Measurements from ENCODE around the gene CDK14.
"Not testable (repeated sequence)": the region's sequence is repeated elsewhere in the genome, so short reads cannot be mapped to it uniquely, and the experiment has no call there.

CDK14 gene

GRCh38 chr7:90923541-90923997 lies 327.4 kb downstream of the CDK14 start:
- DNase-seq = no peak

DNA sequence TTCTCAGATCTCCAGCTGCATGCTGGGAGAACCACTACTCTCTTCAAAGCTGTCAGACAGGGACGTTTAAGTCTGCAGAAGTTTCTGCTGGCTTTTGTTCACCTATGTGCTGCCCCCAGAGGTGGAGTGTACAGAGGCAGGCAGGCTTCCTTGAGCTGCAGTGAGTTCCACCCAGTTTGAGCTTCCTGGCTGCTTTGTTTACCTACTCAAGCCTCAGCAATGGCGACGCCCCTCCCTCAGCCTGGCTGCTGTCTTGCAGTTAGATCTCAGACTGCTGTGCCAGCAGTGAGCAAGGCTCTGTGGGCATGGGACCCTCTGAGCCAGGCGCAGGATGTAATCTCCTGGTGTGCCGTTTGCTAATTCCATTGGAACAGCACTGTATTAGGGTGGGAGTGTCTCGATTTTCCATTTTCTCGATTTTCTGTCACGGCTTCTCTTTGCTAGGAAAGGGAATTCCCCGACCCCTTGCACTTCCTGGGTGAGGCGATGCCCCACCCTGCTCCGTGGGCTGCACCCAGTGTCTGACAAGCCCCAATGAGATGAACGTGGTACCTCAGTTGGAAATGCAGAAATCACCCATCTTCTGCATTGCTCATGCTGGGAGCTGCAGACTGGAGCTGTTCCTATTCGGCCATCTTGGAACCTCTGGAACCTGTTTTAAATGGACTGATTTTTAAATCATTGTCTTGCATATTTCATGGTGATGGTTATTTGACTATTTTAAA lies 332.7 kb downstream of the CDK14 start:
- DNase-seq = not testable (repeated sequence)

- DNase-seq = no peak
These were observed 336.1 kb downstream of the CDK14 start for GRCh38 chr7:90931986-90932916.

DNA sequence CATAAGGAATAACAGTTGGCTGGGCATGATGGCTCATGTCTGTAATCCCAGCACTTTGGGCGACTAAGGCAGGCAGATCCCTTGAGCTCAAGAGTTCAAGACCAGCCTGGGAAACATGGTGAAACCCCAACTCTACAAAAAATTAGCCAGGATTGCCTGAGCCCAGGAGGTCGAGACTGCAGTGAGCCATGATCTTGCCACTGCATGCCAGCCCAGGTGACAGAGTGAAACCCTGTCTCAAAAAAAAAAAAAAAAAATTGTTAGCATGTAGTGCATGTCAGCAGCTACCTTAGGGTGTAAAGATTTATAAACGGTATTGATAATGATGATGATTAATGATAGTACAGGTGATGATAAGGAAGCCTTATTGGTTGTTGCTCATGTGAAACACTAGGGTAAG lies 336.9 kb downstream of the CDK14 start:
- DNase-seq = no peak

GRCh38 chr7:90933984-90934383 lies 337.9 kb downstream of the CDK14 start:
- no peak for DNase-seq

DNA sequence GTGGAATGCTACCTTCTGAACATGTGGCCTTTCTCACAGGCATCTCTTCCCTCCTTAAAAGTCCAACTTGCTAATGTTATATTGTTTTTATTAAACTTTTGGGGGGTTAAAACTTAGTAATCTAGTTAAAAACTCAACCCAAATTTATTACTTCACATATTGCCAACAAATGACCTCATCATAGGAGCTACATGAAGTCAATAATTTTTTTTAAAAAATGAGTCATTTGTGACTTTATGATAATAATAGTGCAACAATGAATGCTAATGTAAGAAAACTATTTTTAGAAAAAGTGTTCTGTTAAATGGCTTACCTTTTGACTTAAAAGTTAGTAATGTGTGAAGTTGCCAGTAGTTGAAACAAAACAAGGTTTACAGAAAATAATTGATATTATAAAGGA lies 342.2 kb downstream of the CDK14 start:
- no peak for DNase-seq

DNA sequence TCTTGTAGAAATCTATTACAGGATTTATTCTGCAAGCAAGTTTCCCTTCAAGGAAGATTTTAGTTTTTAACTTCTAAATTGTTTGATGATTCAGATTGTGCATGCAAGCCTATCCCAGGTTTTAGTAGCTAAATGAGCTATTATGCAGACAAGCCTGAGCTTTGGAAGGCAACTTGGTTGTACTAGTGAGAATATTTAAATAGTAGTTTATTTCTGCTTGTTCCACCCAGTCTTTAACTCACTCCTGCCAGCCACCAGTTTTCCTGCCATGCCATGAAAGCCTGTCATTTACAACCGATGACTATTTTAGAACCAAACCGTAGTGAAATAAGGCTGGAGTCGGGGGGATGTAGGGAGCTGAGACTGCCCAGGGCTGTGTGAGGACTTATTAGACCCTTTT lies 343.5 kb downstream of the CDK14 start:
- DNase-seq = no peak

- no peak for DNase-seq
These were observed 347.9 kb downstream of the CDK14 start for GRCh38 chr7:90944021-90944420.

GRCh38 chr7:90945104-90945787 lies 349.1 kb downstream of the CDK14 start:
- DNase-seq = no peak

- no peak for DNase-seq
These were observed 350.8 kb downstream of the CDK14 start for GRCh38 chr7:90946730-90947501.

GRCh38 chr7:90948085-90948484 lies 352.0 kb downstream of the CDK14 start:
- DNase-seq = no peak

GRCh38 chr7:90951229-90951628 lies 355.1 kb downstream of the CDK14 start:
- DNase-seq = no peak

- DNase-seq = no peak
These were observed 356.1 kb downstream of the CDK14 start for GRCh38 chr7:90951986-90952954.

DNA sequence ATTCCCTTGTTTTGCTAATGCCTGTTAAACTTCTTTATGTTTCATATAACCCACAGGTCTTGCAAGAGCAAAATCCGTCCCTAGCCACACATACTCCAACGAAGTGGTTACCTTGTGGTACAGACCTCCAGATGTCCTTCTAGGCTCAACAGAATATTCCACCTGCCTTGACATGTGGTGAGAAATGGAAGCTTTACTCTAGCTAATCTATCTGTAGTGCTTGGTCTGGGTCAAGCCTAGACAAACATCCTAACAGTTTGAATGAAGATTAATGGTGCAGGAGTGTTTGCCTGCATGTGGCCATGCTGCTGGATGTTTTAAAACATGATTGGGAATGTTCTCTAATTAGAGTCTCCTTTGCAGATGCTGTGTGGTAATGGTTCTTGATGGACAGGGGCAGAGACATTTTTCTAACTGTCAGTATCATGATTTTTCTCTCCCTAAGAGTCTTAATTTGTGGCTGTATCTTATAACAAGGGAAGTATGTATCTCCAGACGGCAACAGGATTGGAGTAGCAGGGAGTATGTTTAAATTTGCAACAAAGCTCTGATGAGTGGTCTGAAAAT lies 359.6 kb downstream of the CDK14 start:
- DNase-seq = no peak

- no peak for DNase-seq
These were observed 361.8 kb downstream of the CDK14 start for GRCh38 chr7:90957883-90958282.

- no peak for DNase-seq
These were observed 362.5 kb downstream of the CDK14 start for GRCh38 chr7:90958647-90959046.

- no peak for DNase-seq
These were observed 365.1 kb downstream of the CDK14 start for GRCh38 chr7:90961037-90961725.

DNA sequence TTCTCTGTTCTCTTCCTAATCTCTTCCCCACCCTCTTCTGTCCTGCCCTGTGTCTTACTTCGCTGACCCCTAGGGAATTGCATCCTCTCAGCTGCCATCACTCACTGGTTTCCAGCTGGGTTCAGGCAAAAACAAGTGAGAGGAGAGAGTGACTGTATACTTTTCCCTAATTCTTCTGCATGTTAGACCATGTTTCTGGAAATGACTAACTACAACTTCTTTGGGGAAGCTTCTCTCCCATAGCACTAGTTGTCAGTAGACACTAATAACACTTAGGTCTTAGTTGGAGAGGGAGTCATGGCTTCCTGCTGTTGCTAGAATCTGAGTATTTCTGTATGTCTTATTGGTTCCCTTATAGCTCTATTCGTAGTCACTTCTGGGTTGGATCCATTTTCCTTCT lies 369.1 kb downstream of the CDK14 start:
- DNase-seq = no peak

DNA sequence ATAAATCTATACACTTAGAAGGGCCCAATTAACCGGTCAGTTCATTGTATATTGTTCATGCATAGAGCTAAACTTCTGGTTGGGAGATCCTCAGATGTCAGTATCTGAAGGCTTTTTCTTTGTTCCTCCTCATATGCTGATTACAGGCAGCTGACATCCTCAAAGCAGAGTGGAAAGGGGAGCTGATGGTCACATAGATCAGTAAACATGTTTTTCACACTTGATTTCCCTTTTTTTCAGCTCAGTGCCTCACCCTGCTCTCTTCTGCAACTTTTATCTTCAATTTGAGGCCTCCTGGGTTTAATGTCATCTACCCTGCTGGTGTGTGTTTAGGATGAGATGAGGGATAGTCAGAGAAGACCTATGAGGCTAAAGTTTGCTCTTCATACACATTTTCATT lies 370.2 kb downstream of the CDK14 start:
- DNase-seq = no peak

DNA sequence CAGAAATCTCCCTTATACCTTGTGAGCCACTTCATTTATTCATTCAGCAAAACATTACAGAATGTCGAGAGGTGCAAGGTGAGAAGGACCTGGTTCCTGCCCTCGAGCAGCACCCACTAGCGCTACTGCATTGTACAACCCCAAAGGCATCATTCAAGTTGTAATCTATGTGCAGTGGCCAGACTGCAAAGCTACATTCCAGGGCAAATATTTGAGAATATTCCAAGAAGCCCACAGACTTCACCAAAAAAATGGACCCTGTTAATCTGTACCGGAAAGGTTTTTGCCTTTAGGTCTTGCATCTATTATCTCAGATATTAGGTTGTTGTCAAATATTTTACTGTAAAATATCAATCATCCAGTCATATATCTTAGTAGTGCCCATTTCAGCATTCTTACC lies 372.8 kb downstream of the CDK14 start:
- DNase-seq = no peak
